A172 (cell line): ENCODE data around the gene ZGRF1. TPM values are rescaled to one million over a fixed set of nuclear protein-coding genes. Genes with fewer than 3 reads are reported as not detected.
A peak's percentile ranks its signal among the peaks of the same experiment; 100 is the strongest.
"Not testable (repeated sequence)": the region's sequence is repeated elsewhere in the genome, so short reads cannot be mapped to it uniquely, and the experiment has no call there.

Experiments
- DNase-seq: peaks from one replicate; pipeline ENCODE4 v3.0.0-alpha.2; 2015; ENCODE audit warnings: low spot score
- total RNA-seq: library from RNA; depleted of rRNA; stranded (reverse); fragments of >200 nt; shearing (Covaris generic); gene quantifications from 2 replicates; pipeline ENCODE4 v1.2.3, GENCODE V29; 2014

Gene ZGRF1
- total RNA-seq, 1 experiment from 2014 or later: 23.5 TPM

DNA sequence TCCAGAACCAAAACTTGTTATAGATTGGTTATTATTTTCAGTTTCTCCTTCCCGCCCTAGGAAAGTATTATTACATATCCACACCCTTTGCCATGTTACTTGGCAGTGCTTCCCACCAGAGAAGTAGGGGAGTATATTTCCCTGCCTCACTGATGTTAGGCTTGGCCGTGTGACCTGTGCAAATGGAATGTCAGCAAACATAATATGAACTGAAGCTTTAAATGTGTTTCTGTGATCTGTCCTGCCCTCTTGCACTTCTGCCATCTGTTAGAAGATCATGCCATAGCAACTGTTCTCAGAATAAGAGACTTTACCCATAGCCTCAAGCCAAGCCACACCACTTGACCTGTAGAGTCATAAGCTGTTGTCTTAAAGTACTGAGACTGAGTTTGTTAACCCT, 84.0 kb downstream of the ZGRF1 start:
- DNase-seq: peak; percentile 2

- no peak for DNase-seq
Measured at GRCh38 chr4:112550728-112551127, 86.0 kb downstream of the ZGRF1 start.

DNA sequence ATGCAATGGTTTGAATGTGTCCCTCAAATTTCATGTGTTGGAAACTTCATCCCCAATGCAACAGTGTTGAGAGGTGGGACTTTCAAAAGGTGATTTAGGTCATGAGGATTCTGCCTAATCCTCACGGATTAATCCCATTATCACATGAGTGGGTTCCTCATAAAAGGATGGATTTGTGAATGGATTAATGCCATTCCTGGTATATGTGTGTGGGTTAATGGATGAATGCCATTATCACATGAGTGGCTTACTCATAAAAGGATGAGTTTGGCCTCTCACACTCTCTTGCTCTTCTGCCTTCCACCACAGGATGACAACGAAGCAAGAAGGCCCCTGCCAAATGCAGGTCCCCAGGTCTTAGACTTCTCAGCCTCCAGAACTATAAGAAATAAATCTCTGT, 90.2 kb downstream of the ZGRF1 start:
- no peak for DNase-seq

- no peak for DNase-seq
Measured at GRCh38 chr4:112545346-112545745, 91.4 kb downstream of the ZGRF1 start.

DNA sequence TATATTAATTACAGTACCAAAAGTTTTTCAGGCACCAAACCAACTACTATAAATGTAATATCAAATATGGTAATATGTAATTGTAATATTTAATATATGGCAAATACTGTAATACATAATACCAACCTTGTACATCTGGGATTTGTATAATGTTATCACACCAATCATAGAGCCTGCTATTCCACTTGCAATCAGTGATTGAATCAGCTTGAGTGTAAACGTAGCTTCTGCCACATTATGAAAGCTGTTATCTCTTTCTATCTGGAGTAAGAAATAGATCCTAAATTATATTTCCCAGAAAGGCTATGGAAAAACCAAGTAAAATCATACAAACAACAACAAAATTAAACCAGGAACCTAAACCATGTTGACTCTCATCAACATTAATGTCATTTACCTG, 96.0 kb downstream of the ZGRF1 start:
- no peak for DNase-seq

DNA sequence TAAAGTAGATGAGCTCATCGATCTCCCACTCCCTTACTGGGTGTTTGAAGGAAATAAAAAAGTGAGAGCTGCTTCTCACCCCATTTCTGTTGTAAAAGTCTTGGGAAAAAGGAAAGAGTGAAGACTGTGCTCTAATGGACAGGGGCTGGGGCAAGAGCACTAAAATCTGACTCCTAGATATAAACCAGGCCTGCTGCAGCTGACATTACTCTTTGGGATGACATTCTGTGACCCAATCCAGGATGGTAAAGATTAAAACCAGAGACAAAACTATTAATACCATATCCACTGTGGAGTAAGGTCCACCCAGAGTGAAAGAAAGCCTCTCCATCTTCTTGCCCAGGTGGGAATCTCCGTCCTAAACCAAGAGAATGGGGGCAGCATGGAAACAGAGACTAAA, 100.6 kb downstream of the ZGRF1 start:
- DNase-seq: no peak

DNA sequence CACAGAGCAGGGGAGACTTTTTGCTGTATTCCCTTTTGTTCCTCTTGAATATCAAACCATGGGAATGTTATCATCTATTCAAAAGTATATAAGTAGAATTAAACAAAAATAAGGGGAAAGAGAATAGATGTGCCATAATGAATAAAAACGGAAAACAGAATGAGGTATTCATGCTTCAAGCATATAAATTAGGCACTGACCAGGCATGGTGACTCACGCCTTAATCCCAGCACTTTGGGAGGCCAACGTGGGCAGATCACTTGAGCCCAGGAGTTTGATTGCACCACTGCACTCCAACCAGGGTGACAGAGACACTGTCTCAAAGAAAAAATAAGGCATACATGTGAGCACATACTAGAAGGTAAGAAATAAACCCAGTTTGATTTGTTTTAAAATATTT, 104.4 kb downstream of the ZGRF1 start:
- peak; percentile 52 for DNase-seq

DNA sequence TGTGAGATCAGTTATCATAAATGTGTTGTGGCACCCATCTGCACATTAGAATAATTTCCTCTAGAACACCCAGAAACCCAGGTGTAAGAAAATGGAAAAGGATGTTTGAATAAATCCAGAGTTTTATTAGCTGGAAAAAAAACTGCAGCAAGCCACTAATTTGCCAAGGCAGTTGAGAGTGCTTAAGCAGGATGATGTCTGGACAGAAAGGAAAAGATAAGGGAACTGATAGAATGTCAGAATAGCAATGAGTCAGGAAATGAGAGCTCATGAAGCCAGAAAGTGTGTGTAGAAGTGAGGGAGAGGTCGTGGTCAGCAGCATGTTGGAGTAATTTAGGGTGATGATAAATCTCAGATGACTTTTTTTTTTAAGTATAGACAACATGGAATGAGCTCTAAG, 105.6 kb downstream of the ZGRF1 start:
- DNase-seq: peak; percentile 29

- DNase-seq: no peak
Measured at GRCh38 chr4:112526061-112526460, 110.6 kb downstream of the ZGRF1 start.

DNA sequence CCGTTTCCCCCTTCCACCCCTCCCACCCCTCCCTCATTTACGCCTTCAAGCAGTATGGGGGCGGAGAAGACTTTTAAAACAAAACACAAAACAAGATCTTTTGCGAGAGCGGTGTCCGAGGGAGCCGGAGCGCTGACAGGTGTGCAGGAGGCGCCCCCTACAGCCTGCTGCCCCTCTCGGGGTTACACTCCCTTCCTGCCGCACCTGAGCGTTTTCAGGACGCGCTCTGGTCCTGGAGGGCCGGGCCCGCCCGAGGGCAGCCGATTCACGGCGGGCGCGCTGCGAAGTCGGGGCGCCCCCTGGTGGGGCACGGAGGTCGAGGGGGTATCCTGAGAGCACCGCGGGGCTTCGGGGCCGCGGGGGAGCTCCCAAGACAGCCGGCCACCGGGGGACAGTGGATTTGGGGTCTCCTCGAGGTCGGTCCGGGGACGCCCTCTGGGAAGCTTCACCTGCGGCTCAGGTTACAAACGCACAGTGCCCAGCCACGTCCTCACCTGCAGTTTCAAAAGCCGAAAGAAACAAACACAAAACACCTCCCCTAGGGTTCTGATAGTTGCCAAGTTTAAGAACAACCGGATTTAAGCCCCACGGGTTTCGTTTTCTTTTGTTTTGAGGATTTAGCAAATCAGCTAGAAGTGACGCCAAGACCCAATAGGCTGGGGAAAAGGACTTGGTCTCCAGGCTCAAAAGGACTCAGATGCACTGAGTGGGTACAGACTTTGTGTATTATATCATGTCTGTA, 112.8 kb downstream of the ZGRF1 start:
- no peak for DNase-seq

DNA sequence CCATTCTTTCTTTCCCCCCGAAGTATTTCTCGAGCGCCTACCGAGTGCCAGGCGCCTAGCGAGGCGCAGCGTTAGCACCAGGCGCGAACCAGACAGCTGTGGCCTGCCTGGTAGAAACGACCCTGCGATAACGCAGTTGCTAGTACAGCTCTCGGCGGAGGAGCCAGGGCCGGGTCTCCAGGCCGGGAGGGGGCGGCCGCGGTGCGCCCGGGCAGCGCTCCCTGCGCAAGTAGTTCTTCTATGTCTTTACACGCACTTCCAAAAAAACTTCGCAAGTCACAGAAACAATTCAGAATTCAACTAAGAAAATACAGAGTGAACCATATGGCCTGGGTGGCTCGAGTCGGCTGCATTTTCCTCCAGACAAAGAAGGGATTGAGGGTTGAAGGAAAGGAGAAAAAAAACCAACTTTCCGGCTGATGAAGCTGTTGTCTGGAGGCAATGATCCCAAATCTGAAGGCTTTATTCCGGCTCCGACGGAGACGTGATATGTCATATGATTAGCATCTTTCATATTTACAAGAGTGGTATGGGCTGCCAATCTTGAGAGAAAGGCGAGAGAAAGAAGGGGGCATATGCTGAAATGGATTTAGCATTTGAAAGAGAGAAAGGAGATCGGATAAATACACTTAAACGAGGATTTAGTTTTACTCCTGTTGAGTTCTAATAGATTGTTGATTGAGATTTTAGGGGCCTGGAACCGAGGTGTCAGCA, 113.5 kb downstream of the ZGRF1 start:
- DNase-seq: no peak

DNA sequence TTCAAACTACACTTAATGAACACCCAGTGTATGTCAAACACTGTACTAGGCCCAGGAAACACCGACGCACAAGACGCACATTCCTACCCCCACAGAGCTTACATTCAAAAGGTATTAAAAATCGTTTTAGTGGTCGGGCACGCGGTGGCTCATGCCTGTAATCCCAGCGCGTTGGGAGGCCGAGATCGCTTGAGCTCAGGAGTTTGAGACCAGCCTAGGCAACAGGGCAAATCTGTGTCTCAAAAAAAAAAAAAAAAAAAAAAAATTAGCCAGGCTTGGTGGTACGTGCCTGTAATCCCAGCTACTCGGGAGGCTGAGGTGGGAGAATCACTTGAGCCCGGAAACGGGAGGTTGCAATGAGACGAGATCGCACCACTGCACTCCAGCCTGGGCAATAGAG, 114.3 kb downstream of the ZGRF1 start:
- DNase-seq: not testable (repeated sequence)

DNA sequence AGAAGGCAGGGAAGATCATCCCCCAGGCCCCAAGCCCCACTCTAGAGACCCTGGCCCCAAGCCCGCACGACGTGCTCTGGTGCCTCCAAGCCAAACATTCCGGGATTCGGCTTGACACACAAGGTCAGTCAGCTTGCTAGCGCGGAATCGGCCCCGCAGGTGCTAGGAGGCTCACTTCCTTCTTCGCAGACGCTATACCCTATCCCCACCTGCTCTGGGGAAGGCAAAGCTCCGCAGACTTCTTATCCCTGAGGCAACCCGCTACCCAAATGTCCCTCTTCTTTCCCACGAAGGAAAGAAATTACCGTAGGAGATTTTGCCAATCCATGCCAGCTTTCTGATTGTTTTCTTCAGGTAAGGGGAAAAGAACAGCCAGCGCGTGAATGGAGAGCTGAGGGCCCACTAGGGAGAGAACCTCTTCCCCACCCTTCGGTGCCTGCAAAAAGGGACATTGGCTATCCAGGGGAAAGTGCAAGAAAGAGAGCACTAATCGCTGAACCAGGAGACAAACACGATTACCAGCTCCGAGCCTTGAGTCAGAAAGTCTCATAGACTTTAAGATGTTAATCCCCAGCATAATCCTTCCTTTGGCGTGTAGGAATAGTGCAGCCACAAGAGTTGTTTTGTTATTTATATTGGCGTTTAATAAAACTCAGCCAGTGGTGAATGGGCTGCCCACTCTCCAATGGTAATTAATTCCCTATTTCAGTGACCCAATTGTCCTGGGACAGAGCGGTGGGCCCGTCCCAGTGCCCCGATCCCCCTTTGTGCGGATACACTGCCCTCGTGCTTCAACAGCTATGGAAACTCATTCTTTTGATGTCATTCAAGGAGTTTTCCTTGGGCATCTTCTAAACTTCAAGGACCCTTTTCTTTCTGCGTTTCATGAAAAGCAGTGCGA, 115.3 kb downstream of the ZGRF1 start:
- no peak for DNase-seq

GRCh38 chr4:112520598-112521122, 116.0 kb downstream of the ZGRF1 start:
- no peak for DNase-seq

GRCh38 chr4:112519689-112520597, 116.8 kb downstream of the ZGRF1 start:
- DNase-seq: no peak

GRCh38 chr4:112518675-112519074, 118.0 kb downstream of the ZGRF1 start:
- no peak for DNase-seq

- DNase-seq: no peak
Measured at GRCh38 chr4:112517911-112518310, 118.8 kb downstream of the ZGRF1 start.

DNA sequence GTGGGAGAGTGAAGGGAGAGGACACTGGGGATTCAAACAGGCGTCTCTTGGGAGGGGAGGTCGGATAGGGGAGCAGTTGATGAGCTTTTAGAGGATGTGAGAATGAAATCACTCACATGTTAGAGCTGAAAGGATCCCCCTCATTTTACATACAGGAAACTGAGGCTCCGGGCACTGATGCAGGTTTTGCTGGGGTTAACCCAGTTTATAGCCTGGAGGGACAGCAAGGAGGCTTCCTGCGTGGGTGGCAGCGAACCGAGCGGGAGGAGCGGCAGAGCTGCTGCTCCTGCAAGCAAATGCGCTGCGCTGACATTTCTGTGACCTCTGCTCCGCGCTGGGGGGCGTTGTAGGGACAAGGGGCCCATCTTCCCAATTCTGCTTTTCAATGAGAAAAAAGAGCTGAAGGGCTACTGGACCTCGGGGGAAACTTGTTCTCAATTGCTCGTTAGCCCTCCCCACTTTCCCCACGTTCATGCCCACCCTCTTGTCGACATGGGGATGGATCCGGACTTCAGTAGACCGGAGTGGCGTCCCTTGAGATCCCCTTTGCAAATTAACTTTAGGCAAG, 119.6 kb downstream of the ZGRF1 start:
- DNase-seq: no peak

DNA sequence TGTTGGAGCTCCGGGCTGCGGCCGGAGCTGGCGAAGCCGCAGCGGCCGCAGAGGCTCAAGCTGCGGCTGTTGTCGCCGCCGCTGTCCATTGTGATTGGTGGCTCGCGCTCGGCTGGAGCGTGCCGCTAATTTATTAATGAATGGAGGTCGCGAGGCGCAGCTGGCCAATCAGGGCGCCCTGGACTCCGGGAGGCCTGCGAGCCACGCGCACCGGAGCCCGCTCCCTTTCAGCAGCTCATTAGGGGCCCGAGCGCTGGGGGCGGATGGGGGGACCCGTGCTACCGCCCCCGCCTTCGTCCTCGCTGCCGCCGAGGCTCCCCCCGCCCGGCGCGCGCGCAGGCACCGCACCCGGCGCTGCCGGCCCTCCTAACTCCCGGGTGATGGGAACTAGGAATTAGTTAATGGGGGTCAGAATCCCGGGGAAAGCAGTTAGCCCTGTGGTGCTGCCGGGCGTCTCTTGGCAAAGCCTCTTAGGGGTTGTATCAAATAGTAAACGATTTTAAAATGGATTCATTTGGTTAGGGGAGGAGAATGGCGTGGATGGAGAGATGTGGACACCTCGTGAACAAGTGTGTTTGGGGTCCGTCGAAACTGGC, 120.1 kb downstream of the ZGRF1 start:
- no peak for DNase-seq

GRCh38 chr4:112516066-112516470, 120.6 kb downstream of the ZGRF1 start, which contains the start of gene NEUROG2:
NEUROG2 (minus strand) TSS chr4:112516180; CDS start chr4:112515475, 705 bp downstream.
- no peak for DNase-seq
